ENCODE measurements around the gene CORIN.
"Not testable (repeated sequence)": the region's sequence is repeated elsewhere in the genome, so short reads cannot be mapped to it uniquely, and the experiment has no call there.

The CORIN gene

DNA sequence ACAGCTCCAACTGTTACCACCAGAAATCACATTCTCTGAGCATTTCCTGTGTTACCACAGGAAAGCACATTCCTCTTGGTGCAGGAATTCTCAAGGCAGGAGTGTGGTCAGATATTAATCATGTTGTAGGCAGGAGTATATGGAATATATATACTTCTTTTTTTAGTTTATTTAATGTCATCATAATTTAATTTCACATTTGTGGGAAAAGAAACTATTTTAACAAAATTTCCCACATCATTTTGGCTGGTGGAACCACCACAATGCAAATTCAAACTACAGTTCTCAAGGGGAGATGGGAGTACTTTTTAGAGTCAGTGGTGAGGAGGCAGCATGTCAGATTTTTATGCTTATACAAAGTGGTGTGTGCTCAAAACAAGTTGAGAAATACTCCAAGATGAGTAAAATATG, 213.8 kb downstream of the CORIN start:
- DNase-seq: no peak

DNA sequence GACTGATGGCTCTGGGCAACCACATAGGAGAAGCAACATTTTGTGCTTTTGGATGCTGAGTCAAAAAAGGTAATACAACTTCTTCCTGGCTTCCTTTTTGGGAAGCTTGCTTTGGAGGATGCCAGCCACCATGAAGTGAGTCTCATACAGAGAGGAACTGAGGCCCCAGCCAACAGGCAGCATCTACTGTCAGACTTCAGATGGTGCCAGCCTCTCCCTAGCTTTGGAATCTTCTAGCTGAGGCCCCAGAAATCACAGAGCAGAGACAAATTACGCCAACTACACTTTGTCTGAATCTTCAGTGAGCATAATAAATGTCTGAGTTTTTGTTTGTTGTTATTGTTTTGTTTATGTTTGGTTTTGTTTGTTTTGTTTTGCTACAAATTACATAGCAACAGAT, 216.7 kb downstream of the CORIN start:
- no peak for DNase-seq

- no peak for DNase-seq
Measured at GRCh38 chr4:47619691-47620090, 218.2 kb downstream of the CORIN start.

DNA sequence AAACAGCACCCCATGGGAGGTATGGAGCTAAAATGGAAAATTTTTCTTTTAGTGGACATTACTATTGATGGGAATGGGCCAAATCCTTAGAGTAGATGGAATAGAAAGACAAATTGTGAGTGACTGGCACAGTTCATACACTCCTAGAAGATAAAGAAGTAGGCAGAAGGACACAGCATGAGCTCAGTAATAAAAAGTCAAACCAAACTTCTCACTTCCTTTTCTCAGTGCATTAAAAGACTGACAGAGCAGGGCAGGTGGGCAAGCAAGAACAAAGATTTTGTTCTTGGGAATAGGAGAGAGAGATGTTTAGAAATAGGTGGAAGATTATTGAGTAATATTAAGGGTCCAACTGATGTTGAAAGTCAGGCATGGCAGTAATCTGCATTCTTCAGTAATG, 220.3 kb downstream of the CORIN start:
- DNase-seq: no peak

- no peak for DNase-seq
Measured at GRCh38 chr4:47615385-47615784, 222.5 kb downstream of the CORIN start.

GRCh38 chr4:47612116-47613023, 225.5 kb downstream of the CORIN start:
- DNase-seq: no peak

- no peak for DNase-seq
Measured at GRCh38 chr4:47606482-47606881, 231.4 kb downstream of the CORIN start.

DNA sequence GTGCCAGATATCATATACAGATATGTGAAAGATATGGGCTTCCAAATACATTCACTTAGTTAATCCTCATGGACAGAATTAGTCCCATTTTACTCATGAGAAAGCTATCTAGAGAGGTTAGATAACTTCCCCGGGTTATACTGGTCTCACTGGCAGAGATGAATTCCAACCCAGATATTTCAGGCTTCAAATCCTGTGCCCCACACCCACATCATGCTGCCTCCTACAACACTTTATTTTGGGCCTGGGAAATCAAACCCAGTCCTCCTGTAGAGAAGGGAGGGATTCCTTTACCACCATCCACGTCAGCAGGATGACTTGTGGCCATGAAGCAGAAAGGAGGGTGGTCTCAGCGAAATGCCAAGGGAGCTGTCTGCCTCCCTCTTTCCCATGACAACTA, 239.0 kb downstream of the CORIN start:
- no peak for DNase-seq

DNA sequence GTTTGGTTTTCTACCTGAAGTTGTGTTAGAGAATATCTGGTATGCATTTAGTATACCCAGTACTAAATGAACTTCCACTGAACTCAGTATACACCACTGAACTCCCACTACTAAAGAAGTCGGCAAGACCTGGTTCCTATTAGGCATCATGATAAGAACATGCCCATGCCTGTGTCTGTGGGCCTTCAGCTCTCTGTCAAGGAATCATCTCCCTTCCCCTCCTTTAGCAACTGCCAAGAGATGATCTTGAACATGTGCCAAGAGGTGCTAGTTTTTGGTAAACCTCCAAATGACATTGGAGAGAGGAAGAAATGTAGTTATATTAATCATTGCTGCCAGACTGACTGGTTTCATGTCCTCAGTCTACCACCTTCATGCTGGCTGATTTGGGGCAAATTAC, 239.5 kb downstream of the CORIN start:
- DNase-seq: no peak

GRCh38 chr4:47597696-47598095, 240.2 kb downstream of the CORIN start:
- no peak for DNase-seq

- no peak for DNase-seq
Measured at GRCh38 chr4:47590325-47590724, 247.5 kb downstream of the CORIN start.

- DNase-seq: no peak
Measured at GRCh38 chr4:47579235-47579634, 258.6 kb downstream of the CORIN start.

DNA sequence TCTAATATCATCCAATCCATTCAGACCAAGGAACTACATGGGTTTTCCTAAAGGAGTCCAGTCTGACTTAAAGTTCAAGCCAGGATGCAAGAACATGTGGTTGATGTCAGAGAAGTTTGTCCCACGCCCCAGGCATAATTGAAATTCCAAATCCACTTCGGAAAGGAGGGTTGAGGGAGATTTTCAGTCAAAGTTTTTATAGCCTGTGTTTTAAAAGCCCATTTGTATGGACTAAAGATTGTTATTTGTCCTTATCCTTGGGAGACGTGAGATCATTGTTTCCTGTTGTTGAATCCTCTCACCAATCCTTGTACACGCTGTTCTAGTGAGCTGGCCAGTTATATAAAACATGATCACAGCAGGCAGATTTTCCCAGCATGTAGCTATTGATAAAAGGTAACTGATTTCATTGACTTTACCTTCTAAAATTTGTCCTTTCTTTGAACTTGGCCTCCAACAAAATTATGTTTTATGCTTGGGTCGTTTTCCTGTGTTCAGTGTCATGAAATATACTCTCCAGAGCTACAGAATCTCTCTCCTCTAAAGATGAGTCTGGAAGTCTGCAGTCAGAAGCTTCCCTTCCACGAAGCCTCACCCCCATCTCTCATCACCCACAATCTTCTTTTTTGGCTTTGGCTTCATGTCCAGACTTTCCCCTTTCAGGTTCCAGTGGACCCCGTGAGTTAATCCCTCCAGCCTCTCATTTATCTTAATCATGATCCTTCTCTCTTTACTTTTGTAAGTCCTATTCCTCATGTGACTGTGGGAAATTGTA, 259.9 kb downstream of the CORIN start:
- DNase-seq: no peak

- no peak for DNase-seq
Measured at GRCh38 chr4:47572981-47573380, 264.9 kb downstream of the CORIN start.

DNA sequence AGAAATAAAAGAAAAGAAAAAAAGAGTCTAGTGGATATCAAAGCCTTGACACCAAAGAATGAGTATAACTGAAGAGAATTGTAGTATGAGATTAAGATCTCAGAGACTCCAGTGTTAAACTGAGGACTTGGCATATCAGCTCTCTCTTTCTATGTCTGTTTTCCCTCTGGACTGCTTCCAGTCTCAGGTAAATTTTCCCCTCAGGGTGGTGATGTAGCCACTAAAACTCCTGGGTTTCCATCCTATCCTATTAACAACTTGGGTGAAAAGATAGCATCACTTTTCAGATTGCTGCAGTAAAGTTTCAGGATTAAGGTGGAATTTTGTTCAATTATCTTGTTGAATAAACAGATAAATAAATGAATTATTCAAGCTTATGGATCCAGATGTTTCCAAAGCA, 267.1 kb downstream of the CORIN start:
- DNase-seq: no peak

DNA sequence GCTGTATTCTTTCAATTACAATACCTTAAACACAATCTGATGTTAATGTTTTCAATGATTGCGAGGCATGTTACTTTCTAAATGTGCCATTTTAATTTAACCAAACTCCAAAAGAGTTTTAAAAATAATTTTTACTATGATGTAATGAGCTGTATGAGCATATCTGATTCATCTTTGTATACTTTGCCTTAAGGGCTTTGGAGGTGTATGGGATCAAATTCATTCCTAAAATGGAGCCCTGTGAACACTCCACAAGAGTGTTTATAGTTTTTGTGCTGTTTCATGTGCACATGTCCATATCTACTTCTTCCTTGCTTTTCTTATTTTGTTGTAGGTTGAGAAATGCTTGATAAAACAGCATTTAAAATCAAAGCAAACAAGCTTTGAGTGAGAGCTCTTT, 270.4 kb downstream of the CORIN start:
- no peak for DNase-seq

- DNase-seq: no peak
Measured at GRCh38 chr4:47566969-47567368, 270.9 kb downstream of the CORIN start.

GRCh38 chr4:47566566-47566965, 271.3 kb downstream of the CORIN start:
- no peak for DNase-seq

DNA sequence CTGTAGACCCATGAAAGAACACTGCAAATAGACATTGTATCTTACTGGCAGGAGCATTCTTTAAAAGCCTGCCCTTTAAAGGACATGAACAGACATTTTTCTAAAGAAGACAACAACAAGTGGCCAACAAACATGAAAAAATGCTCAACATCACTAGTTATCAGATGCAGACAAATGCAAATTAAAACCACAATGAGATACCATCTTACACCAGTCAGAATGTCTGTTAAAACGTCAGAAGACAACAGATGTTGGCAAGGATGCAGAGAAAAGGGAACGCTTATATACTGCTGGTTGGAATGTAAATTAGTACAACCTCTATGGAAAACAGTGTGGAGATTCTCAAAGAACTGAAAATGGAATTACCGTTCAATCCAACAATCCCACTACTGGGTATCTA, 275.6 kb downstream of the CORIN start:
- no peak for DNase-seq

DNA sequence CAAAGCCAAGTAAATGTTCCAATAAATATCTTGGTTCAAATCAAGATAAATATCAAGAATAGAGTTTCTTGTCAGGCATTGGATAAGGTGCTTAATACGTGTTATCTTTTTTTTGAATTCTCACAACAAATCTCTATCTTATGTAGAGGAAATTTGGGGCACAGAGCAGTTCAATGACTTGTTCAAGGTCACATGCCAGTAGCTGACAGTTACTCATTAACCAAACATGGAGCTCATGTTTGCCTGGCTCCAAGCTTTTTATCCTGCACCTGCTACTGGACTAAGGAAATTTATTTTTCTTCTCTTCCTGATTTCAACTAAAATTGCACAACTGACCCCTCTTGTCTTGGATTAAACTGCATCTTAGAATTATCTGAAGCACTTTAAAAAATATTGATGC, 276.5 kb downstream of the CORIN start:
- no peak for DNase-seq

- DNase-seq: no peak
Measured at GRCh38 chr4:47560682-47561081, 277.2 kb downstream of the CORIN start.

- DNase-seq: no peak
Measured at GRCh38 chr4:47557255-47557654, 280.6 kb downstream of the CORIN start.

DNA sequence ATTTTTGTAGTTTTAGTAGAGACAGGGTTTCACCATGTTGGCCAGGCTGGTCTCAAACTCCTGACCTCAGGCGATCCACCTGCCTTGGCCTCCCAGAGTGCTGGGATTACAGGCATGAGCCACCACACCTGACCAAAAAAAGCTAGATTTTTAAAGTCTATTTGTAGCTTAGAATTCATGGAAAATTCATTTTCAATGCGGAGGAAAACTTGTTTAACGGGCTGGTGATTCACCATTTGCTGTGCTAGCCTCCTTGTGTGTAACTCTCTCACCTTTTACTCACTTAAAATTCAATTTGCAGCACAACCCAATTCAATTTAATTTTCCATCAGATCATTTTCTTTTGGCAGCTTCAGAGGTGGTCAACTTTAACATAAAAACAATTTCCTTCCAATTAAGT, 281.9 kb downstream of the CORIN start:
- not testable (repeated sequence) for DNase-seq
